ENCODE data around the gene KCNC1.
A peak's percentile ranks its signal among the peaks of the same experiment; 100 is the strongest.

KCNC1 gene

DNA sequence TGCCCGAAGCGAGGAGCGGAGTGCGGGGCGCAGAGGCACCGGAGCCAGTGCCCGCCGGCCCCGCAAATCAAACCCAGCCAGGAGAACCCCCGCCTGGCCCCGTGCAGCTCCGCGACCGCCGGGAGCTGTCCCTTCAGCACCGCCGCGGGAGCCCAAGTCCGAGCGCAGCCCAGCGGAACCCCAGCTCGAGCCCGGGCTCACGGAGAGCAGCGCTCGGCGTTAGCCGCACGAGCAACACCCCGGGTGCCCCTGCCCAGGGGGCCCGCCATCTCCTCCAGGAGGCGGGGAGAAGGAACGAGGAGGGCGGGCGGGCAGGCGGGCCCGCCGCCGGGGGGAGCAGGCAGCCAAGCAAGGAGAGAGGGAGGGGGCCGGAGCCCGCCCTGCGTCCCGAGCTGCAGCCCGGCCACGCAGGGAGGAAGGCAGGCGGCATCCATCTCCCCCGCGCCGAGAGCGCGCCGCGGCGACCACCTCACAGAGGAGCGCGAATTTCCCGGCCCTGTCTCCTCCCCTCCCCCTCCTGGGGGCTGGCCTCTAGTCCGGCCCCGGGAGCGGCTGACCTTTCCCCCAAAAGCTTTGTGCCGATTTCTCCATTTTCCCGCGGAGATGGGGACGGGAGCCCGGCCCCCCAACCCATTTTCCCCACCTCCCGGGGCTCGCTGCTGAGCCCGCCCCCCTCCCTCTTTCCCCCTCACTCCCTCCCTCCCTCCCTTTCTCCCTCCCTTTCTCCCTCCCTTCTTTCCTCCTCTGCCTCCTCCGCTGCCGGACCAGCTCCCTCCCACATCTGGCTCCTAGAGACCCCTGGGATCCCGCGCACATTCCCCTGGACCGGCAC is 621 bp downstream of the KCNC1 start:
- no peaks in the 10 kb centered on the region for H3K4me1 ChIP-seq (ENCODE audit: insufficient read depth, low read length, poor library complexity, severe bottlenecking)
- H3K4me3 ChIP-seq (ENCODE audit: low read length, poor library complexity, severe bottlenecking): no peak overlapping the region
- H4K20me1 ChIP-seq (ENCODE audit: insufficient read depth, low read length, poor library complexity, severe bottlenecking): no peaks in the 10 kb centered on the region
- no peaks in the 10 kb centered on the region for H3K36me3 ChIP-seq (ENCODE audit: insufficient read depth, low read length)
- H3K9ac ChIP-seq (ENCODE audit: low read depth, low read length, poor library complexity, severe bottlenecking): no peak overlapping the region
- no peaks in the 10 kb centered on the region for H3K79me2 ChIP-seq (ENCODE audit: insufficient read depth, low read length)
- peak overlapping the region; percentile 26 for H3K4me2 ChIP-seq (ENCODE audit: low read depth, low read length, poor library complexity, severe bottlenecking)
- no peaks in the 10 kb centered on the region for H3F3A ChIP-seq (ENCODE audit: low read depth)
- H3K9me2 ChIP-seq (replicated peaks; ENCODE audit: low read depth, low read length): no peaks in the 10 kb centered on the region
- H3K27me3 ChIP-seq (ENCODE audit: insufficient read depth, low read length, poor library complexity, severe bottlenecking): no peaks in the 10 kb centered on the region
- H3K9me3 ChIP-seq (ENCODE audit: insufficient read depth, low read depth, low read length): no peaks in the 10 kb centered on the region
- TF ChIP-seq, protein P1, sequence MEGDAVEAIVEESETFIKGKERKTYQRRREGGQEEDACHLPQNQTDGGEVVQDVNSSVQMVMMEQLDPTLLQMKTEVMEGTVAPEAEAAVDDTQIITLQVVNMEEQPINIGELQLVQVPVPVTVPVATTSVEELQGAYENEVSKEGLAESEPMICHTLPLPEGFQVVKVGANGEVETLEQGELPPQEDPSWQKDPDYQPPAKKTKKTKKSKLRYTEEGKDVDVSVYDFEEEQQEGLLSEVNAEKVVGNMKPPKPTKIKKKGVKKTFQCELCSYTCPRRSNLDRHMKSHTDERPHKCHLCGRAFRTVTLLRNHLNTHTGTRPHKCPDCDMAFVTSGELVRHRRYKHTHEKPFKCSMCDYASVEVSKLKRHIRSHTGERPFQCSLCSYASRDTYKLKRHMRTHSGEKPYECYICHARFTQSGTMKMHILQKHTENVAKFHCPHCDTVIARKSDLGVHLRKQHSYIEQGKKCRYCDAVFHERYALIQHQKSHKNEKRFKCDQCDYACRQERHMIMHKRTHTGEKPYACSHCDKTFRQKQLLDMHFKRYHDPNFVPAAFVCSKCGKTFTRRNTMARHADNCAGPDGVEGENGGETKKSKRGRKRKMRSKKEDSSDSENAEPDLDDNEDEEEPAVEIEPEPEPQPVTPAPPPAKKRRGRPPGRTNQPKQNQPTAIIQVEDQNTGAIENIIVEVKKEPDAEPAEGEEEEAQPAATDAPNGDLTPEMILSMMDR (conservative IDR thresholded peaks at IDR 0.05; ENCODE audit: low read length): no peak
- TF ChIP-seq EZH2phosphoT487 (IDR thresholded peaks at IDR 0.05; ENCODE audit: borderline replicate concordance): no peak
- H2AFZ ChIP-seq (ENCODE audit: low read length): no peak overlapping the region

DNA sequence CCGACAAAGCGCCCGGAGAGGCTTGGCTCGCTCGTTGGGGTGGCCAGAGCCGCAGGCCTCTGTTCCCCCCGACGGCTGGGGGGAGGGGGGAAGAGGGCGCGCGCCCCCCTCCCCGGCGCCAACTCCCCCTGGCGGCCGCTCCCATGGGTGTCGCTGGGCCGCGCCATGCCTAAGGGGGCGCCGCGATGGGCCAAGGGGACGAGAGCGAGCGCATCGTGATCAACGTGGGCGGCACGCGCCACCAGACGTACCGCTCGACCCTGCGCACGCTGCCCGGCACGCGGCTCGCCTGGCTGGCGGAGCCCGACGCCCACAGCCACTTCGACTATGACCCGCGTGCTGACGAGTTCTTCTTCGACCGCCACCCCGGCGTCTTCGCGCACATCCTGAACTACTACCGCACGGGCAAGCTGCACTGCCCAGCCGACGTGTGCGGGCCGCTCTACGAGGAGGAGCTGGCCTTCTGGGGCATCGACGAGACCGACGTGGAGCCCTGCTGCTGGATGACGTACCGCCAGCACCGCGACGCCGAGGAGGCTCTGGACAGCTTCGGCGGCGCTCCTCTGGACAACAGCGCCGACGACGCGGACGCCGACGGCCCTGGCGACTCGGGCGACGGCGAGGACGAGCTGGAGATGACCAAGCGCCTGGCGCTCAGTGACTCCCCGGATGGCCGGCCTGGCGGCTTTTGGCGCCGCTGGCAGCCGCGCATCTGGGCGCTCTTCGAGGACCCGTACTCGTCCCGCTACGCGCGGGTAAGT is 1.4 kb downstream of the KCNC1 start:
- Histone ChIP-seq H3K9me3 (ENCODE audit: insufficient read depth, low read depth, low read length) (no peaks in the 10 kb centered on the region), H3K9ac (ENCODE audit: low read depth, low read length, poor library complexity, severe bottlenecking) (no peak overlapping the region), H3K4me3 (ENCODE audit: low read length, poor library complexity, severe bottlenecking) (no peak overlapping the region), H3K4me1 (ENCODE audit: insufficient read depth, low read length, poor library complexity, severe bottlenecking) (no peaks in the 10 kb centered on the region), H3K9me2 (replicated peaks; ENCODE audit: low read depth, low read length) (no peaks in the 10 kb centered on the region), H3F3A (ENCODE audit: low read depth) (no peaks in the 10 kb centered on the region), H3K27me3 (ENCODE audit: insufficient read depth, low read length, poor library complexity, severe bottlenecking) (no peaks in the 10 kb centered on the region), H3K4me2 (ENCODE audit: low read depth, low read length, poor library complexity, severe bottlenecking) (no peak overlapping the region), H4K20me1 (ENCODE audit: insufficient read depth, low read length, poor library complexity, severe bottlenecking) (no peaks in the 10 kb centered on the region), H2AFZ (ENCODE audit: low read length) (no peak overlapping the region), H3K36me3 (ENCODE audit: insufficient read depth, low read length) (no peaks in the 10 kb centered on the region), H3K79me2 (ENCODE audit: insufficient read depth, low read length) (no peaks in the 10 kb centered on the region)
- no peak for TF ChIP-seq EZH2phosphoT487 (IDR thresholded peaks at IDR 0.05; ENCODE audit: borderline replicate concordance)
- TF ChIP-seq, protein P1 (conservative IDR thresholded peaks at IDR 0.05; ENCODE audit: low read length): no peak

DNA sequence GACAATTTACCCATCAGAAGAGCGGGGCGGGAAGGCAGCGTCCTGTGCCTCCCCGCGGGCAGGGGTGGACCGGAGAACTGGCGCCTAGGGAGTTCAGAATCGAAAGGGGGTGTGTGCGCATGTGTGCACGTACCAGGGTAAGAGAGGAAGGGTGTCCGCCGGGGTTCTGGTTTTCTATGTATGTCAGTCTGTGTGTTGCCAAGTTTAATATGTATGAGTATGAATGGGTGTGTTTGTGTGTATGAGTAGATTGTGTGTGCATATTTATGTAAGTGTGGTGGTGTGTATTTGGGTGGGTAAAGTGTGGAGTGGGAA is 2.0 kb downstream of the KCNC1 start:
- Histone ChIP-seq H3F3A (ENCODE audit: low read depth) (no peaks in the 10 kb centered on the region), H3K27me3 (ENCODE audit: insufficient read depth, low read length, poor library complexity, severe bottlenecking) (no peaks in the 10 kb centered on the region), H3K9me2 (replicated peaks; ENCODE audit: low read depth, low read length) (no peaks in the 10 kb centered on the region), H3K4me1 (ENCODE audit: insufficient read depth, low read length, poor library complexity, severe bottlenecking) (no peaks in the 10 kb centered on the region), H3K36me3 (ENCODE audit: insufficient read depth, low read length) (no peaks in the 10 kb centered on the region), H3K79me2 (ENCODE audit: insufficient read depth, low read length) (no peaks in the 10 kb centered on the region), H2AFZ (ENCODE audit: low read length) (no peak overlapping the region), H3K4me2 (ENCODE audit: low read depth, low read length, poor library complexity, severe bottlenecking) (no peak overlapping the region), H4K20me1 (ENCODE audit: insufficient read depth, low read length, poor library complexity, severe bottlenecking) (no peaks in the 10 kb centered on the region), H3K9me3 (ENCODE audit: insufficient read depth, low read depth, low read length) (no peaks in the 10 kb centered on the region), H3K4me3 (ENCODE audit: low read length, poor library complexity, severe bottlenecking) (no peak overlapping the region), H3K9ac (ENCODE audit: low read depth, low read length, poor library complexity, severe bottlenecking) (no peak overlapping the region)
- no peak for TF ChIP-seq EZH2phosphoT487 (IDR thresholded peaks at IDR 0.05; ENCODE audit: borderline replicate concordance)
- TF ChIP-seq, protein P1 (conservative IDR thresholded peaks at IDR 0.05; ENCODE audit: low read length): no peak

Data from Loucy (cell line).